BLaER1 treated with 17β-estradiol and CSF1 and Interleukin-3, amounts not matched to agents 10 nM and 100 nM (cell line): Measurements from ENCODE around the gene CDR2L.

Experiments used
- H3K27ac ChIP-seq, 11 experiments: shearing (Covaris generic); formaldehyde crosslinking; 2 replicates each; pipeline ENCODE4 v1.8.1; 2022
- H3K27me3 ChIP-seq, 11 experiments: shearing (Covaris generic); formaldehyde crosslinking; 2 replicates each; pipeline ENCODE4 v1.8.1; 2022
- H3K36me3 ChIP-seq, 11 experiments: shearing (Covaris generic); formaldehyde crosslinking; 2 replicates each; pipeline ENCODE4 v1.8.1; 2022
- H3K4me1 ChIP-seq, 10 experiments: shearing (Covaris generic); formaldehyde crosslinking; 2 replicates each; pipeline ENCODE4 v1.8.1; 2022
- H3K4me2 ChIP-seq, 11 experiments: shearing (Covaris generic); formaldehyde crosslinking; 2 replicates each; pipeline ENCODE4 v1.8.1; 2022
- H3K4me3 ChIP-seq, 10 experiments: shearing (Covaris generic); formaldehyde crosslinking; 2 replicates each; pipeline ENCODE4 v1.8.1; 2022
- H3K9ac ChIP-seq, 11 experiments: shearing (Covaris generic); formaldehyde crosslinking; 2 replicates each; pipeline ENCODE4 v1.8.1; 2022
- H3K9me3 ChIP-seq, 11 experiments: shearing (Covaris generic); formaldehyde crosslinking; replicated peaks in 1 of 11; 2 replicates each; pipeline ENCODE4 v1.8.1; 2022
- H4K20me1 ChIP-seq, 11 experiments: shearing (Covaris generic); formaldehyde crosslinking; 2 replicates each; pipeline ENCODE4 v1.8.1; 2022
- Cebpa-rat ChIP-seq, 11 experiments: shearing (Covaris generic); IDR thresholded peaks; 2 replicates each; pipeline ENCODE4 v1.8.1; 2022

Gene CDR2L

GRCh38 chr17:75009139-75009724 lies 21.8 kb downstream of the CDR2L start:
- Histone ChIP-seq H3K36me3 (no peaks in the 10 kb centered on the region; a peak in 1 of 22 replicates), H3K4me3 (no peak overlapping the region), H4K20me1 (peaks cover 0 to 4% (median 0%) of the 10 kb centered on the region in 11 experiments; a peak in 2 of 22 replicates), H3K27me3 (no peaks in the 10 kb centered on the region), H3K27ac (no peak overlapping the region), H3K9ac (no peak overlapping the region), H3K4me2 (no peak overlapping the region), H3K9me3 (no peaks in the 10 kb centered on the region), H3K4me1 (peaks cover 12 to 32% (median 29%) of the 10 kb centered on the region in 10 experiments)
- no peak for TF ChIP-seq Cebpa-rat (IDR thresholded peaks at IDR 0.05)

GRCh38 chr17:75010683-75011400 lies 23.4 kb downstream of the CDR2L start:
- no peaks in the 10 kb centered on the region for H3K27me3 ChIP-seq
- H4K20me1 ChIP-seq, result peaks cover 0 to 4% (median 0%) of the 10 kb centered on the region in 11 experiments; a peak in 2 of 22 replicates
- no peak overlapping the region for H3K27ac ChIP-seq
- no peaks in the 10 kb centered on the region for H3K9me3 ChIP-seq
- H3K4me2 ChIP-seq, result peak overlapping the region in 6 of 11 experiments; percentile 76 to 96 (median 86); a peak in 12 of 22 replicates
- H3K4me3 ChIP-seq, result no peak overlapping the region
- peaks cover 18 to 36% (median 32%) of the 10 kb centered on the region in 10 experiments for H3K4me1 ChIP-seq
- H3K9ac ChIP-seq, result no peak overlapping the region
- peaks cover 0 to 9% (median under 1%) of the 10 kb centered on the region in 11 experiments; a peak in 4 of 22 replicates for H3K36me3 ChIP-seq
- TF ChIP-seq Cebpa-rat (IDR thresholded peaks at IDR 0.05), result no peak

GRCh38 chr17:75011401-75012095 lies 24.1 kb downstream of the CDR2L start:
- peak overlapping the region in 9 of 11 experiments; percentile 65 to 88 (median 85); a peak in 14 of 22 replicates for H3K27ac ChIP-seq
- H3K27me3 ChIP-seq, result no peaks in the 10 kb centered on the region
- peaks cover 0 to 16% (median 8%) of the 10 kb centered on the region in 11 experiments; a peak in 17 of 22 replicates for H3K36me3 ChIP-seq
- H3K4me3 ChIP-seq, result peak overlapping the region in 8 of 10 experiments; percentile 78 to 94 (median 80); a peak in 9 of 20 replicates
- peak overlapping the region; percentile 76 to 99 (median 88) for H3K4me2 ChIP-seq
- H3K4me1 ChIP-seq, result peaks cover 18 to 36% (median 32%) of the 10 kb centered on the region in 10 experiments
- H3K9me3 ChIP-seq, result no peaks in the 10 kb centered on the region
- no peak for TF ChIP-seq Cebpa-rat (IDR thresholded peaks at IDR 0.05)
- peak overlapping the region in 10 of 11 experiments; percentile 79 to 89 (median 86); a peak in 14 of 22 replicates for H3K9ac ChIP-seq
- peaks cover 0 to 4% (median 0%) of the 10 kb centered on the region in 11 experiments; a peak in 3 of 22 replicates for H4K20me1 ChIP-seq

GRCh38 chr17:75012096-75012345 lies 24.6 kb downstream of the CDR2L start:
- Histone ChIP-seq H3K27ac (peak overlapping the region; percentile 49 to 88 (median 84); a peak in 21 of 22 replicates), H4K20me1 (peaks cover 0 to 6% (median 0%) of the 10 kb centered on the region in 11 experiments; a peak in 3 of 22 replicates), H3K4me2 (peak overlapping the region; percentile 76 to 99 (median 88))

GRCh38 chr17:75012346-75013091 lies 25.1 kb downstream of the CDR2L start, which contains the start of gene MRPL58:
MRPL58 (plus strand) TSS chr17:75012670; CDS start chr17:75012687, 17 bp downstream.
- Histone ChIP-seq H3K4me3 (peak within 1 kb of the TSS; percentile 76 to 94 (median 79)), H4K20me1 (peaks cover 0 to 6% (median 0%) of the 10 kb centered on the region in 11 experiments; a peak in 3 of 22 replicates), H3K9ac (peak within 1 kb of the TSS; percentile 79 to 89 (median 86)), H3K4me1 (peaks cover 18 to 36% (median 32%) of the 10 kb centered on the region in 10 experiments), H3K27me3 (no peaks in the 10 kb centered on the region), H3K36me3 (peaks cover 0 to 26% (median 17%) of the 10 kb centered on the region in 11 experiments; a peak in 18 of 22 replicates), H3K27ac (peak within 1 kb of the TSS; percentile 49 to 88 (median 84); a peak in 21 of 22 replicates), H3K4me2 (peak within 1 kb of the TSS; percentile 76 to 99 (median 88)), H3K9me3 (no peaks in the 10 kb centered on the region)
- no peak for TF ChIP-seq Cebpa-rat (IDR thresholded peaks at IDR 0.05)

More at GRCh38 chr17:75012096-75012345, 24.6 kb downstream of the CDR2L start:
- no peaks in the 10 kb centered on the region for H3K27me3 ChIP-seq
- no peaks in the 10 kb centered on the region for H3K9me3 ChIP-seq
- H3K36me3 ChIP-seq, result peaks cover 0 to 21% (median 12%) of the 10 kb centered on the region in 11 experiments; a peak in 18 of 22 replicates
- H3K9ac ChIP-seq, result peak overlapping the region; percentile 79 to 89 (median 86); a peak in 21 of 22 replicates
- peak overlapping the region; percentile 76 to 94 (median 79) for H3K4me3 ChIP-seq
- H3K4me1 ChIP-seq, result peaks cover 18 to 36% (median 32%) of the 10 kb centered on the region in 10 experiments
- TF ChIP-seq Cebpa-rat (IDR thresholded peaks at IDR 0.05), result no peak

- no peak for TF ChIP-seq Cebpa-rat (IDR thresholded peaks at IDR 0.05)
- H3K27ac ChIP-seq, result peak overlapping the region; percentile 49 to 88 (median 84); a peak in 21 of 22 replicates
- no peaks in the 10 kb centered on the region for H3K9me3 ChIP-seq
- H3K27me3 ChIP-seq, result no peaks in the 10 kb centered on the region
- H3K4me2 ChIP-seq, result peak overlapping the region; percentile 76 to 99 (median 88)
- peaks cover 0 to 32% (median 22%) of the 10 kb centered on the region in 11 experiments; a peak in 19 of 22 replicates for H3K36me3 ChIP-seq
- peak overlapping the region; percentile 79 to 89 (median 86) for H3K9ac ChIP-seq
- peaks cover 18 to 36% (median 32%) of the 10 kb centered on the region in 10 experiments for H3K4me1 ChIP-seq
- peaks cover 0 to 6% (median 0%) of the 10 kb centered on the region in 11 experiments; a peak in 3 of 22 replicates for H4K20me1 ChIP-seq
- peak overlapping the region; percentile 76 to 94 (median 79) for H3K4me3 ChIP-seq
Observed at GRCh38 chr17:75013092-75013559, 25.7 kb downstream of the CDR2L start.

- H3K4me1 ChIP-seq, result peaks cover 0 to 10% (median 7%) of the 10 kb centered on the region in 10 experiments; a peak in 17 of 20 replicates
- no peak overlapping the region for H3K4me3 ChIP-seq
- H4K20me1 ChIP-seq, result peaks cover 0 to 11% (median 0%) of the 10 kb centered on the region in 11 experiments; a peak in 6 of 22 replicates
- peaks cover 42 to 92% (median 74%) of the 10 kb centered on the region in 11 experiments for H3K36me3 ChIP-seq
- no peak overlapping the region; a peak in 1 of 22 replicates for H3K9ac ChIP-seq
- H3K27ac ChIP-seq, result no peak overlapping the region
- no peak overlapping the region for H3K4me2 ChIP-seq
- TF ChIP-seq Cebpa-rat (IDR thresholded peaks at IDR 0.05), result no peak
- H3K9me3 ChIP-seq, result peaks cover 2 to 24% (median 15%) of the 10 kb centered on the region in 11 experiments; a peak in 21 of 22 replicates
- no peaks in the 10 kb centered on the region for H3K27me3 ChIP-seq
Observed at GRCh38 chr17:75019146-75019545, 31.7 kb downstream of the CDR2L start.
